Hepatocyte (in vitro differentiated cells): ENCODE results near the gene GAB1. TPM values are rescaled to one million over a fixed set of nuclear protein-coding genes. Genes with fewer than 3 reads are reported as not detected.

Experiments used
- DNase-seq: peaks from one replicate; pipeline ENCODE4 v3.0.0-alpha.2; 2016; ENCODE audit warnings: low spot score
- H2AFZ ChIP-seq: fragments of 200-600 bp; sonication (generic); 2 replicates; pipeline ENCODE4 v1.6.0; 2016; ENCODE audit warnings: antibody characterized with exemption, mild to moderate bottlenecking
- H3K27ac ChIP-seq: fragments of 200-600 bp; sonication (generic); 2 replicates; pipeline ENCODE4 v1.5.1; 2016; ENCODE audit warnings: mild to moderate bottlenecking
- H3K27me3 ChIP-seq: fragments of 200-600 bp; sonication (generic); 2 replicates; pipeline ENCODE4 v1.6.1; 2016
- H3K36me3 ChIP-seq: fragments of 200-600 bp; sonication (generic); replicated peaks from 2 replicates; pipeline ENCODE4 v1.5.1; 2016; ENCODE audit warnings: low read depth; ENCODE audit not compliant: insufficient read depth
- H3K4me1 ChIP-seq: fragments of 200-600 bp; sonication (generic); 2 replicates; pipeline ENCODE4 v1.5.1; 2016; ENCODE audit warnings: mild to moderate bottlenecking, moderate library complexity; ENCODE audit not compliant: insufficient read depth
- H3K4me2 ChIP-seq: fragments of 200-600 bp; sonication (generic); 2 replicates; pipeline ENCODE4 v1.6.0; 2016
- H3K4me3 ChIP-seq: fragments of 200-600 bp; sonication (generic); 2 replicates; pipeline ENCODE4 v1.5.1; 2016; ENCODE audit warnings: mild to moderate bottlenecking
- H3K79me2 ChIP-seq: fragments of 200-600 bp; sonication (generic); 2 replicates; pipeline ENCODE4 v1.6.0; 2017; ENCODE audit warnings: mild to moderate bottlenecking
- H3K9me2 ChIP-seq: fragments of 200-600 bp; sonication (generic); replicated peaks from 2 replicates; pipeline ENCODE4 v1.6.0; 2017; ENCODE audit warnings: mild to moderate bottlenecking; ENCODE audit not compliant: insufficient read depth
- H3K9me3 ChIP-seq: fragments of 200-600 bp; sonication (generic); 2 replicates; pipeline ENCODE4 v1.5.1; 2016; ENCODE audit warnings: low read depth, mild to moderate bottlenecking
- H4K20me1 ChIP-seq: fragments of 200-600 bp; sonication (generic); 2 replicates; pipeline ENCODE4 v1.6.0; 2016; ENCODE audit warnings: mild to moderate bottlenecking; ENCODE audit not compliant: insufficient read depth, poor library complexity, severe bottlenecking
- EZH2 ChIP-seq: fragments of 200-600 bp; sonication (generic); IDR thresholded peaks from 2 replicates; pipeline ENCODE4 v1.6.1; 2016; ENCODE audit warnings: antibody characterized with exemption, mild to moderate bottlenecking, borderline replicate concordance
- EZH2phosphoT487 ChIP-seq: fragments of 200-600 bp; sonication (generic); IDR thresholded peaks from one replicate; pipeline ENCODE4 v1.6.1; 2018; ENCODE audit warnings: antibody characterized with exemption, mild to moderate bottlenecking, low read depth, moderate library complexity; ENCODE audit not compliant: unreplicated experiment, severe bottlenecking
- WGBS: methylation state at CpG from one replicate; pipeline ENCODE4 v1.1.6; 2016; ENCODE audit warnings: low lambda C conversion rate; ENCODE audit errors: missing lambda C conversion rate; 5-methylcytosine and 5-hydroxymethylcytosine counted together
- polyA plus RNA-seq: library from polyadenylated mRNA; unstranded; fragments of >200 nt; fragmentation: Nextera tagmentation; extraction: Ambion mirVana; gene quantifications from 2 replicates; pipeline ENCODE4 v1.2.1, GENCODE V29; 2016
- total RNA-seq: library from RNA; depleted of rRNA; stranded (reverse); fragments of >200 nt; gene quantifications from 2 replicates; pipeline ENCODE4 v1.2.3, GENCODE V29; 2014
- TF ChIP-seq, protein P1 (sequence below): fragments of 200-600 bp; sonication (generic); IDR thresholded peaks from 2 replicates; pipeline ENCODE4 v1.5.1; 2016; ENCODE audit warnings: antibody characterized with exemption, mild to moderate bottlenecking; ENCODE audit not compliant: poor library complexity

Gene GAB1
- total and polyA plus RNA-seq, 2 experiments from 2014 or later = 10.9 to 30.7 TPM

DNA sequence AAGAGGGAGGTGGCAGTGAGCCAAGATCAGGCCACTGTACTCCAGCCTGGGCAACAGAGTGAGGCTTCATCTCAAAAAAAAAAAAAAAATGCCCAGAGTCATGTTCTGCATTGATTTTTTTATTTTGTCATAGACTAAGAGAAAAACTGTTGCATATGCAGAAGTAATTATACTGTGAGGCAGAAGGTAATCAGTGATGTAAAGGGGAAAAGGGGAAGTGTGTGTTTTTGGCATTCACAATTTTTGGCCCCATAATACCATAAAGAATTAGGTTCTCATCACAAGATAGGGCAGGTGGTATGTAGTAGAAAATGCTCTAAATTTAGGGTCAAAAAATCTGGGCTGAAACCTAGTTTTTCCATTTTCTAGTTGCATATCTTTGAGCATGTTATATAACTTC is 47.3 kb upstream of the GAB1 start:
- no peak for DNase-seq
- H3K9me3 ChIP-seq = no peaks in the 10 kb centered on the region
- H3K9me2 ChIP-seq = no peaks in the 10 kb centered on the region
- H3K36me3 ChIP-seq = no peaks in the 10 kb centered on the region
- TF ChIP-seq, protein P1, sequence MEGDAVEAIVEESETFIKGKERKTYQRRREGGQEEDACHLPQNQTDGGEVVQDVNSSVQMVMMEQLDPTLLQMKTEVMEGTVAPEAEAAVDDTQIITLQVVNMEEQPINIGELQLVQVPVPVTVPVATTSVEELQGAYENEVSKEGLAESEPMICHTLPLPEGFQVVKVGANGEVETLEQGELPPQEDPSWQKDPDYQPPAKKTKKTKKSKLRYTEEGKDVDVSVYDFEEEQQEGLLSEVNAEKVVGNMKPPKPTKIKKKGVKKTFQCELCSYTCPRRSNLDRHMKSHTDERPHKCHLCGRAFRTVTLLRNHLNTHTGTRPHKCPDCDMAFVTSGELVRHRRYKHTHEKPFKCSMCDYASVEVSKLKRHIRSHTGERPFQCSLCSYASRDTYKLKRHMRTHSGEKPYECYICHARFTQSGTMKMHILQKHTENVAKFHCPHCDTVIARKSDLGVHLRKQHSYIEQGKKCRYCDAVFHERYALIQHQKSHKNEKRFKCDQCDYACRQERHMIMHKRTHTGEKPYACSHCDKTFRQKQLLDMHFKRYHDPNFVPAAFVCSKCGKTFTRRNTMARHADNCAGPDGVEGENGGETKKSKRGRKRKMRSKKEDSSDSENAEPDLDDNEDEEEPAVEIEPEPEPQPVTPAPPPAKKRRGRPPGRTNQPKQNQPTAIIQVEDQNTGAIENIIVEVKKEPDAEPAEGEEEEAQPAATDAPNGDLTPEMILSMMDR = no peak
- TF ChIP-seq EZH2 (no peak), EZH2phosphoT487 (no peak)
- H3K27ac ChIP-seq = no peak overlapping the region
- no peak overlapping the region for H3K4me3 ChIP-seq
- no peaks in the 10 kb centered on the region for H3K4me1 ChIP-seq
- no peaks in the 10 kb centered on the region for H3K27me3 ChIP-seq
- H3K4me2 ChIP-seq = no peak overlapping the region
- no peaks in the 10 kb centered on the region for H4K20me1 ChIP-seq
- H2AFZ ChIP-seq = no peak overlapping the region
- no peaks in the 10 kb centered on the region for H3K79me2 ChIP-seq

DNA sequence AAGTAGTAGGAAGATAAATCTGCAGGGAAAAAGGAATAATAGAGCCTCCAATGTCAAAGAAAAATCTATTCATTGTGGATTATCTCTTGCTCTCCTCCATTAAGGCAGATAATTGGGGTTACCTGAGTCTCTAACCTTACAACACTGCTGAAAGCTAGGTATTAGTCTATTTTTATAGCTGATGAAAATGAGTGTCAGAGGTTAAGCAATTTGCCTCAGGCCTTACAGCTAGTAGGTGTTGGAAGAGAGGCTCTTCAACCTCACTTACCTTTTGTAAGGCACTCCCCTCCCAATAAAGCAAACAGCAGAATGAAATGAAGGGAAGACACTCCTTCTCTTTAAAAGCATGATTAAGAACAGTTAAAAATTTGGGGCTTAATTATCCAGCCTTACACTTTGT is 45.4 kb upstream of the GAB1 start:
- Histone ChIP-seq H3K79me2 (no peaks in the 10 kb centered on the region), H3K4me3 (no peak overlapping the region), H3K36me3 (no peaks in the 10 kb centered on the region), H4K20me1 (no peaks in the 10 kb centered on the region), H3K4me1 (peaks cover 6% of the 10 kb centered on the region), H3K9me3 (no peaks in the 10 kb centered on the region), H3K9me2 (no peaks in the 10 kb centered on the region), H2AFZ (no peak overlapping the region), H3K27me3 (no peaks in the 10 kb centered on the region), H3K4me2 (no peak overlapping the region), H3K27ac (no peak overlapping the region)
- DNase-seq = no peak
- TF ChIP-seq EZH2phosphoT487 = no peak
- TF ChIP-seq EZH2 = no peak
- TF ChIP-seq, protein P1 = no peak

DNA sequence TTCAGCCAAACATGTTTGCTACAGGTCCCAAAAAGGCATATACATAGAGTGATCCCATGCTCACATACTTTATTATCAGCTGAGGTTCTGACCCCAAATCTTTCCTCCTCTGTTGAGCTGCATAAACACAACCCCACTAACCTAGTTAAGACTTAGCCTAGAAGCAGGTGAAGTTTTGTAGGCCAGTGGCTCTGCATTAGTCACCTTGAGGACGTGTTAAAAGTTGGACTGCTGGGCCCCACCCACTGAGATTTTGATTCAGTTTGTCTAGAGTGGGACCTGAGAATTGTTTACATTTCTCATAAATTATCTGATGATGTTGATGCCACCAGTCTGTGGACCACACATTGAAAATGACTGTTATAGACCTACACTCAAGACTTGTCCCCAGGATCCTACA is 43.8 kb upstream of the GAB1 start:
- Histone ChIP-seq H3K4me1 (peaks cover 6% of the 10 kb centered on the region), H3K79me2 (no peaks in the 10 kb centered on the region), H3K4me2 (no peak overlapping the region), H3K4me3 (no peak overlapping the region), H3K36me3 (no peaks in the 10 kb centered on the region), H3K9me2 (no peaks in the 10 kb centered on the region), H4K20me1 (no peaks in the 10 kb centered on the region), H3K27ac (no peak overlapping the region), H3K9me3 (no peaks in the 10 kb centered on the region), H2AFZ (no peak overlapping the region), H3K27me3 (no peaks in the 10 kb centered on the region)
- no peak for TF ChIP-seq EZH2
- TF ChIP-seq, protein P1 = no peak
- TF ChIP-seq EZH2phosphoT487 = no peak
- WGBS = 91% methylated on average over 1 of the region's 1 CpG
- DNase-seq = no peak

DNA sequence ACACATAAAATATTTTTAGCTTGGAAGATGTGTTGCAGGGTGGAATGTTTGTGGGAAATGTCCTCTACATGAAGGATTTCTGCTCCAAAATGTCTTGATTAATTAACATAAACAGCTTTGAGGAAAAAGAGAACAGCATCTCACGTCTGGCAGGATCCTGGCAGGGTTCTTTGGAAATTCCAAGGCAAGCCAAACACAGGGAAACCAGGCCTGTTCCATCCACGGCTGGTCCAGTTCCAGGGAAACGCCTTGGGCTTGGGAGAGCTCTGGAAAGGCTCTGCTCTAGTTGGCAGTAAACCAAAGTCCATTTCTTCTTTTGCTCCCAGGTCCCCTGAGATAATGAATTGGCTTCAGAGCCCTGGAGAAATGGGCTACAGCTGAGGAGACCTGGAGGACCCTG is 42.4 kb upstream of the GAB1 start:
- no peaks in the 10 kb centered on the region for H3K79me2 ChIP-seq
- H3K9me2 ChIP-seq = no peaks in the 10 kb centered on the region
- H3K4me3 ChIP-seq = no peak overlapping the region
- H3K36me3 ChIP-seq = no peaks in the 10 kb centered on the region
- no peaks in the 10 kb centered on the region for H4K20me1 ChIP-seq
- H2AFZ ChIP-seq = no peak overlapping the region
- no peaks in the 10 kb centered on the region for H3K27me3 ChIP-seq
- TF ChIP-seq, protein P1 = no peak
- TF ChIP-seq EZH2phosphoT487 (no peak), EZH2 (no peak)
- H3K4me2 ChIP-seq = peak overlapping the region; percentile 21
- no peaks in the 10 kb centered on the region for H3K9me3 ChIP-seq
- WGBS = 53% methylated on average over 3 of the region's 3 CpGs
- peak; percentile 49 for DNase-seq
- H3K27ac ChIP-seq = no peak overlapping the region
- H3K4me1 ChIP-seq = peaks cover 6% of the 10 kb centered on the region
